Endothelial cell of umbilical vein (primary cell): ENCODE data around the gene MOCOS. TPM values are rescaled to one million over a fixed set of nuclear protein-coding genes. Genes with fewer than 3 reads are reported as not detected.

Experiments
- BruUV-seq: library from RNA; stranded (reverse); fragments of 400-500 nt; replicated peaks from 2 replicates; lab custom pipeline; 2021; lab: Mats Ljungman, UMichigan
- CTCF ChIA-PET: fragments of 300-600, 350-600 bp; sonication (Branson Sonifier 250); formaldehyde crosslinking; loops from one replicate; lab custom pipeline; 2021; ENCODE audit warnings: antibody characterized with exemption, inconsistent platforms; lab: Charles Lee
- POLR2A ChIA-PET: fragments of 300-600, 350-600 bp; sonication (Branson Sonifier 250); formaldehyde crosslinking; loops from one replicate; lab custom pipeline; 2021; ENCODE audit warnings: antibody characterized with exemption, inconsistent platforms; lab: Charles Lee
- DNase-seq: peaks from one replicate; pipeline ENCODE4 v3.0.0-alpha.2; 2011; ENCODE audit warnings: low read depth, low spot score
- FAIRE-seq: peaks from 2 replicates; lab custom pipeline; 2011; peaks lifted over from hg19 to GRCh38; lab: Jason Lieb, UNC
- H2AFZ ChIP-seq: 2 replicates; pipeline ENCODE4 v1.6.0; 2012; ENCODE audit warnings: low read depth, low read length, control low read depth, inconsistent platforms
- H3K27ac ChIP-seq: 2 replicates; pipeline ENCODE4 v1.5.1; 2011; ENCODE audit warnings: low read depth, mild to moderate bottlenecking, control low read depth, low read length, moderate library complexity; ENCODE audit not compliant: insufficient read depth
- H3K27me3 ChIP-seq, 2 experiments: 2 replicates each; pipeline versions ENCODE4 v1.6.0 to v1.6.1; 2011; ENCODE audit warnings: low read length in 2 of 2, mixed read lengths in 1 of 2; ENCODE audit not compliant: control insufficient read depth in 2 of 2, insufficient read depth in 2 of 2
- H3K36me3 ChIP-seq, 2 experiments: 2 replicates in 1 of 2; 3 replicates in 1 of 2; pipeline ENCODE4 v1.5.1; 2011; ENCODE audit warnings: low read length in 2 of 2, mild to moderate bottlenecking in 1 of 2, moderate library complexity in 1 of 2; ENCODE audit not compliant: control insufficient read depth in 2 of 2, insufficient read depth in 2 of 2; ENCODE audit errors: extremely low read depth in 1 of 2
- H3K4me1 ChIP-seq: 3 replicates; pipeline ENCODE4 v1.5.1; 2011; ENCODE audit warnings: mild to moderate bottlenecking, low read length; ENCODE audit not compliant: control insufficient read depth, insufficient read depth; ENCODE audit errors: extremely low read depth
- H3K4me2 ChIP-seq: 2 replicates; pipeline ENCODE4 v1.6.1; 2011; ENCODE audit warnings: low read length, control low read depth, mixed read lengths; ENCODE audit not compliant: insufficient read depth
- H3K4me3 ChIP-seq, 3 experiments: fragments of 200-600 bp in 1 of 3; sonication (generic), shearing (Covaris generic) in 1 of 3; replicated peaks in 1 of 3; 2 replicates each; pipeline ENCODE4 v1.5.1; 2011 to 2016; ENCODE audit warnings: control low read depth in 3 of 3, low read length in 3 of 3, mild to moderate bottlenecking in 2 of 3, inconsistent platforms in 1 of 3, low read depth in 1 of 3, moderate library complexity in 1 of 3; ENCODE audit not compliant: insufficient read depth in 1 of 3
- H3K79me2 ChIP-seq: 2 replicates; pipeline ENCODE4 v1.6.0; 2012; ENCODE audit warnings: low read length, inconsistent platforms; ENCODE audit not compliant: control insufficient read depth, insufficient read depth
- H3K9ac ChIP-seq: replicated peaks from 2 replicates; pipeline ENCODE3; 2011; ENCODE audit warnings: low read length, control low read depth; ENCODE audit not compliant: insufficient read depth; ENCODE audit errors: extremely low read depth
- H3K9me1 ChIP-seq: replicated peaks from 3 replicates; pipeline ENCODE4 v1.6.0; 2011; ENCODE audit warnings: mild to moderate bottlenecking, low read length; ENCODE audit not compliant: control insufficient read depth, insufficient read depth; ENCODE audit errors: extremely low read depth
- H3K9me3 ChIP-seq: replicated peaks from 2 replicates; pipeline ENCODE4 v1.5.1; 2012; ENCODE audit warnings: low read length, inconsistent platforms; ENCODE audit not compliant: control insufficient read depth, insufficient read depth
- H4K20me1 ChIP-seq: replicated peaks from 2 replicates; pipeline ENCODE3; 2011; ENCODE audit warnings: mild to moderate bottlenecking, low read length; ENCODE audit not compliant: control insufficient read depth, insufficient read depth; ENCODE audit errors: extremely low read depth
- EZH2 ChIP-seq: IDR thresholded peaks from 2 replicates; pipeline ENCODE4 v1.6.1; 2012; ENCODE audit warnings: borderline replicate concordance, low read depth, mild to moderate bottlenecking, moderate library complexity, low read length, inconsistent platforms; ENCODE audit not compliant: severe bottlenecking
- FOS ChIP-seq: IDR thresholded peaks from 2 replicates; pipeline ENCODE4 v1.6.1; 2011; ENCODE audit warnings: mild to moderate bottlenecking, low read length, moderate library complexity, borderline replicate concordance; ENCODE audit not compliant: insufficient read depth
- GATA2 ChIP-seq: IDR thresholded peaks from 2 replicates; pipeline ENCODE4 v1.7.0; 2011; ENCODE audit warnings: low read depth, mild to moderate bottlenecking, moderate library complexity, mixed read lengths, low read length; ENCODE audit not compliant: insufficient read length, insufficient read depth
- JUN ChIP-seq: IDR thresholded peaks from 2 replicates; pipeline ENCODE4 v1.6.1; 2011; ENCODE audit warnings: borderline replicate concordance, low read depth; ENCODE audit not compliant: insufficient read length, insufficient read depth
- MYC ChIP-seq: IDR thresholded peaks from one replicate; pipeline ENCODE4 v1.6.1; 2011; ENCODE audit warnings: mild to moderate bottlenecking, low read depth, low read length
- POLR2A ChIP-seq: IDR thresholded peaks from 2 replicates; pipeline ENCODE4 v1.6.1; 2012; ENCODE audit warnings: low read depth, mild to moderate bottlenecking, control low read depth, low read length
- POLR2AphosphoS5 ChIP-seq: IDR thresholded peaks from 2 replicates; pipeline ENCODE4 v1.6.1; 2012; ENCODE audit warnings: low read depth, mild to moderate bottlenecking, control low read depth, low read length, moderate library complexity; ENCODE audit not compliant: insufficient read depth
- dilution Hi-C: fragments of 300-500 bp; cut with MboI; formaldehyde crosslinking; loops from one replicate; pipeline ENCODE4 v1.15.0; 2019; ENCODE audit warnings: low sequenced_read_pairs; ENCODE audit not compliant: extremely low pct_ligation_motif_present
- intact Hi-C: fragments of 100-400 bp; cut with micrococcal nuclease; formaldehyde crosslinking; loops from one replicate; pipeline ENCODE4 v1.10.0; 2022
- polyA plus RNA-seq, 4 experiments: library from polyadenylated mRNA; depleted of rRNA in 3 of 4; stranded (reverse) in 3 of 4; unstranded in 1 of 4; fragments of >200 nt; gene quantifications; 2 replicates each; pipeline versions ENCODE4 v1.2.1 to v1.2.3, GENCODE V29; 2011 to 2012; ENCODE audit warnings: missing spikeins in 1 of 4
- total RNA-seq: library from RNA; stranded (reverse); gene quantifications from 2 replicates; pipeline ENCODE4 v1.2.3, GENCODE V29; 2021
- TF ChIP-seq, protein P1 (sequence below), 2 donors: IDR thresholded peaks; 1 replicate in 1 of 2; 2 replicates in 1 of 2; pipeline ENCODE4 v1.5.1; 2011; ENCODE audit warnings: low read length in 2 of 2, mild to moderate bottlenecking in 2 of 2, moderate library complexity in 2 of 2, control low read depth in 1 of 2, inconsistent platforms in 1 of 2, low read depth in 1 of 2; ENCODE audit not compliant: insufficient read depth in 1 of 2; ENCODE audit errors: extremely low read depth in 1 of 2
- TF ChIP-seq, protein P2 (sequence below): IDR thresholded peaks from 2 replicates; pipeline ENCODE4 v1.6.1; 2011; ENCODE audit not compliant: insufficient read depth, insufficient read length

MOCOS gene
- total and polyA plus RNA-seq, 2 donors (not counting 3 experiments of a cell fraction or from before 2014, with no cell fraction given) = 0.18 to 0.88 TPM

DNA sequence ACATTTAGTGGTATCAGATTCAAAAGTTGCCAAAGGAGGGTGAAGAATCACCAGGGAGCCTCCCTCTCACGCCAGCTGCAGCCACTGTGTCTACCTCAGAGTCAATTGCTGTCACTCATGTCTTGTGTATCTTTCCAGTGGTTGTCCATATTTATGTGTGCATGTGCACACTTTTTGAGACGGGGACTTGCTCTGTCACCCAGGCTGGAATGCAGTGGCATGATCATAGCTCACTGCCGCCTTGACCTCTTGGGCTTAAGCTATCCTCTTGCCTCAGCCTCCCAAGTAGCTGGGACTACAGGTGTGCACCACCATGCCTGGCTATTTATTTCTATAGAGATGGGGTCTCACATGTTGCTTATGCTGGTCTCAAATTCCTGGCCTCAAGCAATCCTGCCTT, 4.0 kb downstream of the MOCOS start:
- dilution Hi-C loops = no loop called here
- Histone ChIP-seq H3K9ac (no peak overlapping the region), H3K36me3 (no peaks in the 10 kb centered on the region), H3K9me1 (no peaks in the 10 kb centered on the region), H3K9me3 (no peaks in the 10 kb centered on the region), H3K4me3 (no peak overlapping the region), H3K27ac (no peak overlapping the region), H2AFZ (no peak overlapping the region), H3K79me2 (no peaks in the 10 kb centered on the region), H3K4me1 (peaks cover 4% of the 10 kb centered on the region), H4K20me1 (no peaks in the 10 kb centered on the region), H3K27me3 (peaks cover 0 to 10% of the 10 kb centered on the region in 2 experiments), H3K4me2 (no peak overlapping the region)
- BruUV-seq = no TSS peak
- intact Hi-C loops = no loop called here
- DNase-seq (no peak), FAIRE-seq (no peak)
- ChIA-PET POLR2A (no interaction called here), CTCF (no interaction called here)
- TF ChIP-seq, protein P1, sequence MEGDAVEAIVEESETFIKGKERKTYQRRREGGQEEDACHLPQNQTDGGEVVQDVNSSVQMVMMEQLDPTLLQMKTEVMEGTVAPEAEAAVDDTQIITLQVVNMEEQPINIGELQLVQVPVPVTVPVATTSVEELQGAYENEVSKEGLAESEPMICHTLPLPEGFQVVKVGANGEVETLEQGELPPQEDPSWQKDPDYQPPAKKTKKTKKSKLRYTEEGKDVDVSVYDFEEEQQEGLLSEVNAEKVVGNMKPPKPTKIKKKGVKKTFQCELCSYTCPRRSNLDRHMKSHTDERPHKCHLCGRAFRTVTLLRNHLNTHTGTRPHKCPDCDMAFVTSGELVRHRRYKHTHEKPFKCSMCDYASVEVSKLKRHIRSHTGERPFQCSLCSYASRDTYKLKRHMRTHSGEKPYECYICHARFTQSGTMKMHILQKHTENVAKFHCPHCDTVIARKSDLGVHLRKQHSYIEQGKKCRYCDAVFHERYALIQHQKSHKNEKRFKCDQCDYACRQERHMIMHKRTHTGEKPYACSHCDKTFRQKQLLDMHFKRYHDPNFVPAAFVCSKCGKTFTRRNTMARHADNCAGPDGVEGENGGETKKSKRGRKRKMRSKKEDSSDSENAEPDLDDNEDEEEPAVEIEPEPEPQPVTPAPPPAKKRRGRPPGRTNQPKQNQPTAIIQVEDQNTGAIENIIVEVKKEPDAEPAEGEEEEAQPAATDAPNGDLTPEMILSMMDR (IDR thresholded peaks at IDR 0.05; ENCODE audit: extremely low read depth in 1 of 2, insufficient read depth in 1 of 2, low read depth in 1 of 2, low read length in 2 of 2) = no peak
- no peak for TF ChIP-seq POLR2A
- no peak for TF ChIP-seq JUN
- TF ChIP-seq FOS = no peak
- no peak for TF ChIP-seq EZH2
- TF ChIP-seq, protein P2, sequence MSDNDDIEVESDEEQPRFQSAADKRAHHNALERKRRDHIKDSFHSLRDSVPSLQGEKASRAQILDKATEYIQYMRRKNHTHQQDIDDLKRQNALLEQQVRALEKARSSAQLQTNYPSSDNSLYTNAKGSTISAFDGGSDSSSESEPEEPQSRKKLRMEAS = no peak
- no peak for TF ChIP-seq GATA2
- no peak for TF ChIP-seq MYC
- TF ChIP-seq POLR2AphosphoS5 = no peak
